ENCODE measurements around the gene KLHL13.
"Not testable (repeated sequence)": the region's sequence is repeated elsewhere in the genome, so short reads cannot be mapped to it uniquely, and the experiment has no call there.

Gene KLHL13

DNA sequence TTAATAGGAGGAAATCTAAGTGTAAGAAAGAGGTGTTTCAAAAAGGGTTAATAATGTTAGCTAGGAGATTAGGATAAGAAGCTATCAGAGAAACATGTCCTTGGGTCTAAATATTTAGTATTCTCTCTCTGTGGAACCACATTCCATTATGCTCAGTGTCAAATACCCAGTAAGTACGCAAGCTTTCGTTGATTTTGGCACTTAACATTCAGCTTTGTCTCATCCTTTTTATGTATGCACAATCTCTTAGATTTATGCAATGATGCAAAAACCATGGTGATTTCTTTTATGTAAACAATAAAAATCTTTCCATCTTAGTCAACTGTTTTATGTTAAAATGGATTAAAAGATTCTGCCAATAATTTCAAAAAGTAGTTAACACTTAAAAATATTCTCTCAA is 129.2 kb downstream of the KLHL13 start:
- no peak for DNase-seq

DNA sequence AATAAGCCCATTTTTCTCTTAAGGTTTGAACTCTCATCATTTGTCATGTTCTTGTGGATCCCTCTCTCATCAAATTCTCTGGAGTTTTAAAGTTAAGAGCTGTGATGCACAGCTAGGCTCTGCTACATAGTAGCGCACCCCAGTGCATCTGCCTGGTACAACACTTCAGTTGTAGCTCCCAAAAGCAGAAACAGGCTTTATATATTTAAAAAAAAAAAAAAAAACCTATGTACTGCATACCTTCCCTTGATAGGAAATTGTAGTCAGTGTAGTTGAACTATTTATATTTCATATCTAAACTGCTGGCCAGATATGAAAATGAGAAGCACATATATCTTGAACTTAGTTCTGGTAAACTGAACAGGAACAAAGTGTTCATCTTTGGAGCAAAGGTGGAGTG is 131.4 kb downstream of the KLHL13 start:
- DNase-seq = no peak

DNA sequence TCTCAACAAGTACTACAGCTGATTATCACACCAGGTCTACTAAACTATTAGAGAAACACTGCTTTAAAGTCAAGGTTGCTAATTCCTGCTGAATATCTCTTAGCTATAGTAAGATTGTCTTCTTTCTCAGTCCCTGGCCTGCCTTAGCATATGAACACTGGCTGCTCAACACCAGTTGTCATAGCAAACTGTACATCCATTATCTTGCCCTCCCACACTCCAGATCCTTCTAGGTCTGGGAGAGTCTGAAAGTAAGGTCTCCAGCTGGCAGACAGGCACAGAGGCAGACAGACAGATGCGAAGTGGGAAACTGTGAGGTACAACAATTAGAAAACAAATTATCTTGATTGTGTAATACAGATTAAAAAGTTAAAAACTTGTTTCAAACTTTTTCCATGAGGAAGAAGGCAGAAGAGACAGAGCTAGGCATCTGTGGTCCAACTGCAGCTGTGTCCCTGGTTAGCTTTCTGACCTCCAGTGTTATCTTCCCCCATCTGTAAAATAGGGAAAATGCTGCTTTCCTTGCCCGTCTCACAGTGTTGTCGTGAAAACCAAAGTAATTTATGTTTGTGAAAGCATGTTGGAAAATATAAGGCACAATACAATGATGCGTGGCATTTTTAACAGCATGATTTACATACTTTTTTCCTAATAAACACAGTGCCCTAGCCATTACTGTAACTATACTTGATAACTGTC is 133.8 kb downstream of the KLHL13 start:
- DNase-seq = no peak

- no peak for DNase-seq
These were observed 138.2 kb downstream of the KLHL13 start for GRCh38 chrX:117978402-117978801.

DNA sequence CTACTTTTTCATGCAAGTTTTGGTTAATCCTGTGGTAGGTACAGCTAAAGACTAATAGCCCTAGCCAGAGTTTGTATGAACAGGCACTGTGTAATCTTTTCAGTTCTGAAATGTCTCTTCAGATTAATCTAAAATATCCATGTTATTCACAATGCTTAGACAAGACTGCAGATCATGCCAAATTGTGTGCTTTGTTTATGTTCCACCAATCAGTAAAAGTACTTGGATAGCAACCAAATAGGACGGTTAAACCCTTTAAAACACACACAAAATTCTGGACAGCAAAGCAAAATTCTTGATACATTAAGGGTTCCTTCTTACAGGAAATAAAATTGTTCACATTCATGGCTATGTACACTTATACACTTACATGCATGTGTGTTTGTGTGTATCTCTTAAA is 139.1 kb downstream of the KLHL13 start:
- DNase-seq = no peak

GRCh38 chrX:117973110-117973807 is 143.4 kb downstream of the KLHL13 start:
- no peak for DNase-seq

DNA sequence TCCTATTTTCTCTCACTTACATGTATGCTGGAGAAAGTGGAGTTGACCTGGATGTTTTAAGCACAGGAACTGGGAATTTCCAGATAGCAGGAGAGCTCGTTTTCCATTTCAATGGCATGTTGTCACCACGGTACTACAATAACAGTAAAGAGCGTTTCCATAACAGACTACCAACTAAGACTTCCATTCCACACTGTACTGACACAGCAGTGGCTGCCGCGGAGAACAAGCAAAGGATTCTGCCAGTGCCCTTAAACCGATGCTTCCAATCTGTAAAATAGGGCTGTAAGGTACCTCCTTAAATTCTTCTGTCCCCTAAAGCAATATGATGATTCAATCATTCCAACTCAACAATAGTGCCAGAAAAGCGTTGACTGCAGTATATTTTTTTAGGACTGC is 143.9 kb downstream of the KLHL13 start:
- no peak for DNase-seq

DNA sequence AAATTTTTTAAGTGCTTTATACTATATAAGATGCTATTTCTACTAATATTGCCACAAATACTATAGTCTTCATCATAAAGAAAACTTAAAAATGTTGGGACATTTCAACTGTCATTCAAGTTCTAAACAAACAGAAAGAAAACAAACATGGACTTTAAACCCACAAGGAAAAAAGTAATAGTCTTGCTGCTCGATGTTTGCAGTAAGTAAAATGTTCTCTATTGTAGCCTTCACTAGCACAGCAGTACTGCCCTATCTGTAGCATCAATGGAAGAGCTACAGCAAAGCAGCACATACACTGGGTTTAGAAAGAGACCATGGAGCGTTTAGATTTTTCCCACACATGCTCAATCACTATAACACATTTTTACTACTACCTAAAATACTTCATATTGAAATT is 146.8 kb downstream of the KLHL13 start:
- no peak for DNase-seq

DNA sequence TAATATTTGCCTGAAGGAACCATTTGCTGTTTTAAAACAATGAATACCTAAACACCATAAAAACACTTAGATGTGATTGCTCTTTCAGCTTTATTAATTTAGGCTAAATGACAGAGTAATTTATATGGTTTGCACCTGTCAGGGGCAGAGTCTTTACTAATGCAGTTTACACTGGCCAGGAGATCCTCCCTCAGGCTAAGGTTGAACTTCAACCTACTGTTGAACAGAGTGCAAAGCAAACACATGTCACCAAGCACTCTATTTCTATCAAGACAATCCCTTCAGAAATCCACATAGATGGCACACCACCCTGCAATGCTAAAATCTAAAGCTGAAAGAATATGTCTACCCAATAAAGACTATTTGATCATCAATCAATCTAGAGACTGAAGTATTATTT is 147.3 kb downstream of the KLHL13 start:
- DNase-seq = no peak

GRCh38 chrX:117959045-117959444 is 157.6 kb downstream of the KLHL13 start:
- DNase-seq = no peak

DNA sequence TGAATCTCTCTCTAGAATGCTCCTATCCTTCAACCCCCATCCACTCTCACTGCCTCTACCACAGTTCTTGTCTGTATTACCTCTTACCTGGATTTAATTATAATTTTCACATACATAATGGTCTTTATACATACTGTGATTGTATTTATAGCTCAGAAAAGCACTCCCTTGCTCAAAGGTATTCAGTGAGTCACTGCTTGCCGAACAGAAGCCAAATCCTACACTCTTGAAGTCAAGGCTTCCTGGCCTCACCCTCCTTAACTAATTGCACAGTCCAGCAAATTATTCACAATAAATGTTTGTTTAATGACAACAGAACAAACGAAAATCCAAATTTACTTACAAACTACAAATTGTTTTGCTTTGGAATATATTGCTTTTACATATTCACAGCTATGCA is 159.5 kb downstream of the KLHL13 start:
- no peak for DNase-seq

DNA sequence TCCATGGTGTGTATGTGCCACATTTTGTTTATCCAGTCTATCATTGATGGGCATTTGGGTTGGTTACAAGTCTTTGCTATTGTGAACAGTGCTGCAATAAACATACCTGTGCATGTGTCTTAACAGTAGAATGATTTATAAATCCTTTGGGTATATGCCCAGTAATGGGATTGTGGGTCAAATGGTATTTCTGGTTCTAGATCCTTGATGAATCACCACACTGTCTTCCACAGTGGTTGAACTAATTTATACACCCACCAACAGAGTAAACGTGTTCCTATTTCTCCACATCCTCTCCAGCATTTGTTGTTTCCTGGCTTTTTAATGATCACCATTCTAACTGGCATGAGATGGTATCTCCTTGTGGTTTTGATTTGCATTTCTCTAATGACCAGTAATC is 177.3 kb downstream of the KLHL13 start:
- DNase-seq = not testable (repeated sequence)

DNA sequence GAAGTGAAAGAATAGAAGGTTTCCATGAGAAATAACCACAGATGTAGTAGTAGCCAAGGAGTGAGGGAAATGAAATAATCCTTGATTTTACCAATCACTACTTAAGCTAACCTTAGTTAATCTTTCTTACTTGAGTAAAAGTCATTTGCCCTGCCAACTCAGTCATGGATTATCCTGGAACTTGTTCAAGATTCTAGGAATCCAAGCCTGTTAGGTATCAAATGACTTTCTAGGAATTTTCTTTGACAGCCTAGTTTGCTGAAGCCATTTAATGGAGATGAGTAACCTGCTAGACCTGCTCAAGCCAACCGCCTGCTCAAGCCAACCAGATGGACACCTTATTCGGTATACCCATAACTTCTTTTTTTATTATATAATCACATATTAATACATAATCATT is 180.5 kb downstream of the KLHL13 start:
- DNase-seq = no peak

DNA sequence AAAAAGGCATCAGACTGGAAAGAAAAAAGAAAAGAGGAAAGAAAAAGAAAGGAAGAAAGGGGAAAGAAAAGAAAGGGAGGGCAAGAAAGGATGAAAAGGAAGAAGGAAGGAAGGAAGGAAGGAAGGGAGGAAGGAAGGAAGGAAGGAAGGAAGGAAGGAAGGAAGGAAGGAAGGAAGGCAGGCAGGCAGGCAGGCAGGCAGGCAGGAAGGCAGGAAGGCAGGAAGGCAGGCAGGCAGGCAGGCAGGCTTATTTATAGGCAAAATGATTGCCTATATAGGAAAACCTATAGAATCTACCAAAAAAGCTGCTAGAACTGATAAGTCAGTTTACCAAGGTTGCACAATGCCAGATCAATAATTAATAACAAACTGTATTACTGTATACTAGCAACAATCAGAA is 186.5 kb downstream of the KLHL13 start:
- not testable (repeated sequence) for DNase-seq

DNA sequence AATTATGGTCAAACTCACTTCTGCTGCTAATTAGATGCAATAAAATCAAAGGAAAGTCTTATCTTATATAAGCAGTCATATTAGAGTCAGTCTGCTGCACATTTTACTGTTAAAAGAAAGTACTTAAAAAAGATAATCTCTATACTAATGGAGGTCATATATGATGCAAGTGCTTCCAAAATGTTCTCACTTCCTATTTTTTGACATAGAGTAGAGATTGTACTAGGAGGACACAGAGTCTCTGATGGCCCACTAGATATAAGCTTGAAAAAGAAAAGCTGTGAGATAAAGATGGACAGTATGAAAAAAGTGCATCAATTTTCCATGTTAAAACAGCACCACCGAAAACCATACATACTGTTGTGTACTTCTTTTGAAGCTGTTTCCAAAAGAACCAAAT is 196.9 kb downstream of the KLHL13 start:
- DNase-seq = no peak

GRCh38 chrX:117910216-117910615 is 206.4 kb downstream of the KLHL13 start:
- no peak for DNase-seq

DNA sequence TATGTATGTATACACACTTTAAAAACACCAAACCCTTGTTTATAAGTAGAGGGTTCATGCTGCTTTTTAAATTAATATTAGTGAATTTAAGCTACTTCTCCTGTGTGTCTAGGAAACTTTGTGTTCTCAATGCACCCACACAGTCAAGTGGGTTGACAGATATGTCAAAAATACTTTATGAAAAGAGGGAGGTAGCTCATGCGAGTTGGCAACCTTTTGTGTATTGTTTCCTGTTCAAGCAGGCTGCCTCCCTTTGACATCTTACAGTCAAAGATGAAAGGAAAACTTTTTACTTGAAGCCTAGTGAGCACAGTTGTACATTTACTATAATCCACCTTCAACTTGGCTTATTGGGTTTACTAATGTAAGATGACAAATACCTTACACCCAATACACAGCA is 218.4 kb downstream of the KLHL13 start:
- no peak for DNase-seq

DNA sequence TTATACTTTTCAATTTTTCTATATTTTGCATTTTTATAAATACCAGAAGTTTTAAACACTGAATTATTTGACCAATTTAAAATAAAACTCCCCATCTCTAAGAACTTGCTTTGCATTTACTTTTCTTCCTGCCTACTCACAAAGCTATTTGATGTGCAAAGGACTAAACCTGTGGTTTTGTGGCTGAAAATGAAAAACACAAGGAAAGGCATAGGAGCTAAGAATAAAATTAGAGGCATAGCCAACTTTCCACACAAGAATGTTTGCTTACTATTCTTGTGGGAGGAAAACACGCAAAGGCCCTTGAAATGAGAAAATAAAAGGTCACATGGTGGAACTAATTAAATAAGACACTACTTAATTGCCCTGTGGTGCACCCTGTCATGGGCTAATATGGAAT is 221.2 kb downstream of the KLHL13 start:
- no peak for DNase-seq

GRCh38 chrX:117892469-117892868 is 224.1 kb downstream of the KLHL13 start:
- DNase-seq = no peak

DNA sequence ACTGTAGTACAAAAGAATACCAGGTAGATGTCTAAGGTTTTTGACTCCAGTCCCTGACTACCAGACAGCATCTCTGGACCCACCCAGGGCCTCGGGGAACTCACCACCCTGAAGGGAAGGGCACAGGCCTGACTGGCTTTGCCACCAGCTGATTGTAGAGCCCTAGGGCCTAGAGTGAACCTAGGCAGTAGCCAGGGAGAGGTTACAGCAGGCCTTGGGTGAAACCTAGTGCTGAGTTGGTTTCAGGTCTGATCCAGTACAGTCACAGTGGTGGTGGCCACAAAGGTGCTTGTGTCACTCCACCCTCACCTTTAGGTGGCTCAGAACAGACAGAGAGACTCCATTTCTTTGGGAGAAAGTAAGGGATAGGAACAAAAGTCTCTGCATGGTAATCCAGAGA is 244.8 kb downstream of the KLHL13 start:
- no peak for DNase-seq

DNA sequence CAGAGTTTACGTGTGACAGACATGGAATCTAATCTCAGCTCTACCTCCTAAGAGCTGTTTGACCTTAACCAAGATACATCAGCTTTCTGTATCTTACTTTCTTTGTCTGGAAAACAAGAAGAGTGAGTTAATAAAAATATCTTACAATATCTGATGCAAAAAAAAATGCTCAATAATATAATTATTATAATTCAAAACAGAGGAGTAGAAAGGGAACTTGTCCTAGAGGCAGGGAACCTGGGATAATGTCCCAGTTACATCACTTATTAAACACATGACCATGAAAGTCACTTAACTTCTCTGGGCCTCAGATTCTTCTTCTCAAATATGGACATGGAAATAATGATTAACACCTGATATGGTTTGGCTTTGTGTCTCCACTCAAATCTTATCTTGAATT is 256.1 kb downstream of the KLHL13 start:
- no peak for DNase-seq

GRCh38 chrX:117854806-117855205 is 261.8 kb downstream of the KLHL13 start:
- no peak for DNase-seq

GRCh38 chrX:117851025-117851424 is 265.6 kb downstream of the KLHL13 start:
- DNase-seq = no peak
